Osteoblast (primary cell): ENCODE measurements around the gene XK. TPM values are rescaled to one million over a fixed set of nuclear protein-coding genes. Genes with fewer than 3 reads are reported as not detected.

Source experiments
- DNase-seq: peaks from one replicate; pipeline ENCODE4 v3.0.0; 2011; ENCODE audit warnings: low spot score, mixed read lengths; ENCODE audit not compliant: insufficient read length; ENCODE audit errors: missing footprints
- H2AFZ ChIP-seq: 2 replicates; pipeline ENCODE4 v1.6.0; 2011; ENCODE audit warnings: mild to moderate bottlenecking, low read length
- H3K27ac ChIP-seq: 2 replicates; pipeline ENCODE4 v1.5.1; 2011; ENCODE audit warnings: mild to moderate bottlenecking, low read depth, low read length, moderate library complexity
- H3K27me3 ChIP-seq: 2 replicates; pipeline ENCODE4 v1.6.0; 2012; ENCODE audit warnings: mild to moderate bottlenecking, control low read depth, inconsistent platforms, low read length, moderate library complexity; ENCODE audit not compliant: insufficient read depth
- H3K36me3 ChIP-seq: 2 replicates; pipeline ENCODE4 v1.5.1; 2011; ENCODE audit warnings: mild to moderate bottlenecking, low read length, control low read depth, moderate library complexity; ENCODE audit not compliant: insufficient read depth
- H3K4me1 ChIP-seq: 2 replicates; pipeline ENCODE4 v1.5.1; 2011; ENCODE audit warnings: mild to moderate bottlenecking, low read length, control low read depth, moderate library complexity; ENCODE audit not compliant: insufficient read depth
- H3K4me2 ChIP-seq: 2 replicates; pipeline ENCODE4 v1.6.0; 2011; ENCODE audit warnings: mild to moderate bottlenecking, low read length; ENCODE audit not compliant: insufficient read depth
- H3K4me3 ChIP-seq: fragments of 200-600 bp; sonication (generic); 3 replicates; pipeline ENCODE4 v1.5.1; 2012; ENCODE audit warnings: mild to moderate bottlenecking, low read length, inconsistent platforms; ENCODE audit not compliant: insufficient read depth
- H3K79me2 ChIP-seq: 2 replicates; pipeline ENCODE4 v1.6.0; 2012; ENCODE audit warnings: mild to moderate bottlenecking, low read length, control low read depth, inconsistent platforms; ENCODE audit not compliant: insufficient read depth
- H3K9me3 ChIP-seq: 2 replicates; pipeline ENCODE4 v1.5.1; 2011; ENCODE audit warnings: low read depth, low read length, control low read depth
- H4K20me1 ChIP-seq: 2 replicates; pipeline ENCODE4 v1.6.0; 2012; ENCODE audit warnings: mild to moderate bottlenecking, low read length, control low read depth; ENCODE audit not compliant: insufficient read depth
- total RNA-seq: library from RNA; depleted of rRNA; stranded (reverse); fragments of >200 nt; gene quantifications from 2 replicates; pipeline ENCODE4 v1.2.3, GENCODE V29; 2012
- TF ChIP-seq, protein P1 (sequence below): IDR thresholded peaks from 2 replicates; pipeline ENCODE4 v1.5.1; 2011; ENCODE audit warnings: mild to moderate bottlenecking, low read depth, low read length, moderate library complexity; ENCODE audit errors: extremely low read depth

Gene XK, protein sequence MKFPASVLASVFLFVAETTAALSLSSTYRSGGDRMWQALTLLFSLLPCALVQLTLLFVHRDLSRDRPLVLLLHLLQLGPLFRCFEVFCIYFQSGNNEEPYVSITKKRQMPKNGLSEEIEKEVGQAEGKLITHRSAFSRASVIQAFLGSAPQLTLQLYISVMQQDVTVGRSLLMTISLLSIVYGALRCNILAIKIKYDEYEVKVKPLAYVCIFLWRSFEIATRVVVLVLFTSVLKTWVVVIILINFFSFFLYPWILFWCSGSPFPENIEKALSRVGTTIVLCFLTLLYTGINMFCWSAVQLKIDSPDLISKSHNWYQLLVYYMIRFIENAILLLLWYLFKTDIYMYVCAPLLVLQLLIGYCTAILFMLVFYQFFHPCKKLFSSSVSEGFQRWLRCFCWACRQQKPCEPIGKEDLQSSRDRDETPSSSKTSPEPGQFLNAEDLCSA
- total RNA-seq: under 0.01 TPM in 2 replicates

GRCh38 chrX:37685381-37686359, at the start of gene XK:
Gene XK (plus strand): TSS chrX:37685791. CDS start chrX:37685962, 171 bp downstream.
- no peaks in the 10 kb centered on the region for H3K9me3 ChIP-seq
- no peaks in the 10 kb centered on the region for H3K4me1 ChIP-seq
- peak within 1 kb of the TSS; percentile 62 for H2AFZ ChIP-seq
- no peaks in the 10 kb centered on the region for H4K20me1 ChIP-seq
- peak within 1 kb of the TSS; percentile 51 for H3K4me2 ChIP-seq
- peak; percentile 58 for DNase-seq
- H3K36me3 ChIP-seq: no peaks in the 10 kb centered on the region
- TF ChIP-seq, protein P1, sequence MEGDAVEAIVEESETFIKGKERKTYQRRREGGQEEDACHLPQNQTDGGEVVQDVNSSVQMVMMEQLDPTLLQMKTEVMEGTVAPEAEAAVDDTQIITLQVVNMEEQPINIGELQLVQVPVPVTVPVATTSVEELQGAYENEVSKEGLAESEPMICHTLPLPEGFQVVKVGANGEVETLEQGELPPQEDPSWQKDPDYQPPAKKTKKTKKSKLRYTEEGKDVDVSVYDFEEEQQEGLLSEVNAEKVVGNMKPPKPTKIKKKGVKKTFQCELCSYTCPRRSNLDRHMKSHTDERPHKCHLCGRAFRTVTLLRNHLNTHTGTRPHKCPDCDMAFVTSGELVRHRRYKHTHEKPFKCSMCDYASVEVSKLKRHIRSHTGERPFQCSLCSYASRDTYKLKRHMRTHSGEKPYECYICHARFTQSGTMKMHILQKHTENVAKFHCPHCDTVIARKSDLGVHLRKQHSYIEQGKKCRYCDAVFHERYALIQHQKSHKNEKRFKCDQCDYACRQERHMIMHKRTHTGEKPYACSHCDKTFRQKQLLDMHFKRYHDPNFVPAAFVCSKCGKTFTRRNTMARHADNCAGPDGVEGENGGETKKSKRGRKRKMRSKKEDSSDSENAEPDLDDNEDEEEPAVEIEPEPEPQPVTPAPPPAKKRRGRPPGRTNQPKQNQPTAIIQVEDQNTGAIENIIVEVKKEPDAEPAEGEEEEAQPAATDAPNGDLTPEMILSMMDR: no peak
- peaks cover 3% of the 10 kb centered on the region for H3K27me3 ChIP-seq
- no peaks in the 10 kb centered on the region for H3K79me2 ChIP-seq
- H3K4me3 ChIP-seq: peak within 1 kb of the TSS; percentile 50
- H3K27ac ChIP-seq: no peak within 1 kb of the TSS

- Histone ChIP-seq H3K4me3 (no peak overlapping the region), H3K27me3 (no peaks in the 10 kb centered on the region), H3K36me3 (no peaks in the 10 kb centered on the region), H4K20me1 (no peaks in the 10 kb centered on the region), H3K79me2 (no peaks in the 10 kb centered on the region), H3K9me3 (no peaks in the 10 kb centered on the region), H3K4me1 (no peaks in the 10 kb centered on the region), H3K4me2 (no peak overlapping the region), H2AFZ (no peak overlapping the region), H3K27ac (no peak overlapping the region)
- peak; percentile 1 for DNase-seq
- TF ChIP-seq, protein P1: no peak
Observed at GRCh38 chrX:37638047-37638446, 47.5 kb upstream of the XK start.

DNA sequence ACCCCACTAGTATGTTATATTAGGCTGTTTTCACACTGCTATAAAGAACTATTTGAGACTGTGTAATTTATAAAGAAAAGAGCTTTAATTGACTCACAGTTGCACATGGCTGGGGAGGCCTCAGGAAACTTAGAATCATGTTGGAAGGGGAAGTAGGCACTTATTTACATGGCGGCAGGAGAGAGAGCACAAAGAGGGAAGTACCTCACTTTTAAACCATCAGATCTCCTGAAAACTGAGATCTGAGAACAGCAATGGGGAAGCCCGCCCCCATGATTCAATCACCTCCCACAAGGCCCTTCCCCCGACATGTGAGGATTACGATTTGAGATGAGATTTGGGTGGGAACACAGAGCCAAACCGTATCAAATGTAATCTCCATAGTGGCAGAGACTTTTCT, 45.4 kb upstream of the XK start:
- no peak overlapping the region for H2AFZ ChIP-seq
- H4K20me1 ChIP-seq: no peaks in the 10 kb centered on the region
- no peaks in the 10 kb centered on the region for H3K79me2 ChIP-seq
- H3K4me1 ChIP-seq: no peaks in the 10 kb centered on the region
- no peak for DNase-seq
- TF ChIP-seq, protein P1: no peak
- no peaks in the 10 kb centered on the region for H3K9me3 ChIP-seq
- no peaks in the 10 kb centered on the region for H3K27me3 ChIP-seq
- H3K36me3 ChIP-seq: no peaks in the 10 kb centered on the region
- no peak overlapping the region for H3K4me2 ChIP-seq
- no peak overlapping the region for H3K27ac ChIP-seq
- no peak overlapping the region for H3K4me3 ChIP-seq
